Lower leg skin (tissue), 4 donors: ENCODE results near the gene PLXNA1. TPM values are rescaled to one million over a fixed set of nuclear protein-coding genes. Genes with fewer than 3 reads are reported as not detected.

ENCODE experiments used
- DNase-seq, 2 donors: peaks; one replicate each; pipeline ENCODE4 v3.0.0-alpha.2; 2019; ENCODE audit warnings: low spot score in 2 of 2
- H3K4me3 ChIP-seq: fragments of 200-600 bp; sonication (generic); 2 replicates; pipeline ENCODE4 v1.5.1; 2017; ENCODE audit warnings: mild to moderate bottlenecking, low read depth; ENCODE audit not compliant: poor library complexity, severe bottlenecking
- CTCF ChIP-seq, 3 donors: fragments of 450-650 bp; IDR thresholded peaks; one replicate each; pipeline ENCODE4 v1.5.1; 2016; ENCODE audit warnings: antibody characterized with exemption in 3 of 3, mild to moderate bottlenecking in 3 of 3, moderate library complexity in 2 of 3
- POLR2A ChIP-seq, 2 donors: fragments of 450-650 bp; IDR thresholded peaks; one replicate each; pipeline ENCODE4 v1.6.1; 2016 to 2017; ENCODE audit warnings: antibody characterized with exemption in 2 of 2, mild to moderate bottlenecking in 1 of 2, moderate library complexity in 1 of 2
- WGBS, 2 donors: methylation state at CpG; one replicate each; pipeline ENCODE4 v1.1.5; 2018; 5-methylcytosine and 5-hydroxymethylcytosine counted together
- intact Hi-C: fragments of 100-400 bp; cut with DNase I; formaldehyde crosslinking; loops from one replicate; pipeline ENCODE4 v1.15.0; 2023; ENCODE audit warnings: low total_unique reads
- total RNA-seq, 4 donors: library from RNA; depleted of rRNA; stranded (reverse); fragments of >200 nt; gene quantifications; one replicate each; pipeline ENCODE4 v1.1.0, GENCODE V29; 2016

The PLXNA1 gene
- total RNA-seq, 4 donors from 2014 or later = 35.8 to 44.9 (median 39.7) TPM

GRCh38 chr3:126972866-126973265 is 10.0 kb upstream of the PLXNA1 start:
- TF ChIP-seq CTCF (IDR thresholded peaks at IDR 0.05) (no peak), POLR2A (IDR thresholded peaks at IDR 0.05) (no peak)
- WGBS, 2 donors = 82 to 94% methylated on average over 5 of the region's 5 CpGs
- intact Hi-C loops = no loop called here
- DNase-seq = no peak
- H3K4me3 ChIP-seq = no peak overlapping the region

DNA sequence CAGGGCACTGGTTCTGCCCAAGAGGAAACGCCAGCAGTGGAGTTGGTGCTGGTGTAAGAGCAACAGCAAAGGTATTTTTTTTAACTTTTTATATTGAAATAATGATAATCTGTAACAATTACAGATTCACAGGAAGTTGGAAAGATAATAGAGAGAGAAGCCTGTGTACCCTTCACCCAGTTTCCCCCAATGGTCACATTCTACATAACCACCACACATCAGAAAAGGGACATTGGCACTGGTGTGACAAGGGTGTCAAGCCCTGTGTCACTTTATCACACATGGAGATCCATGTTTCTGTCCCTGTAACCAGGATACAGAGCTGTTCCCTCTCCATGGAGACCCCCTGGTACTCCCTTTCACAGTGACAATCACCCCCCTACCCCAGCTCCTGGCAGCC is 9.1 kb upstream of the PLXNA1 start:
- no peak overlapping the region for H3K4me3 ChIP-seq
- WGBS, 2 donors = 100% methylated on average over 1 of the region's 1 CpG
- TF ChIP-seq CTCF (IDR thresholded peaks at IDR 0.05) (no peak), POLR2A (IDR thresholded peaks at IDR 0.05) (no peak)
- intact Hi-C loops = no loop called here
- DNase-seq = no peak

GRCh38 chr3:126974756-126975155 is 8.2 kb upstream of the PLXNA1 start:
- WGBS, 2 donors = 85 to 87% methylated on average over 3 of the region's 3 CpGs
- H3K4me3 ChIP-seq = no peak overlapping the region
- TF ChIP-seq POLR2A (IDR thresholded peaks at IDR 0.05) (no peak), CTCF (IDR thresholded peaks at IDR 0.05) (no peak)
- no peak for DNase-seq
- intact Hi-C loops = no loop called here

DNA sequence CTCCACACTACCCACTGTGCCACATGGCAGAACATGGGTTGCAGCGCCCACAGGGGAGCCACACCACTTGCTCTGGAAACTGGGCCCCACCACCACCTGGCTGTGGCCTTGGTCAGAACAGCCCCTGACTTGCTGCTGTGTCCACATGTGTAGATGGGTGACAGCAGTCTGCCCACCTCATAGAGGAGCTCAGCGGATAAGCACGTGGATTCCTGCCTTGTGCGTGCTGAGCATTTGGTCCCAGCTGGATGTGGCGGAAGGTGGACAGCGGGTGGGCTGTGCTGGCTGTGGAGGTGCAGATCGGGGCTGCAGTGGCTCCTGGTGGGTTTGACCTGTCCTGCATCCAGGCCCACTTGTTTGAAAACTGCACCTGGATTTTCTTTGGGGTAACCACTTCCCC is 6.0 kb upstream of the PLXNA1 start:
- 93 to 95% methylated on average over 7 of the region's 7 CpGs for WGBS, 2 donors
- intact Hi-C loops = no loop called here
- no peak for DNase-seq

GRCh38 chr3:126977821-126978220 is 5.1 kb upstream of the PLXNA1 start:
- TF ChIP-seq CTCF (IDR thresholded peaks at IDR 0.05) (no peak), POLR2A (IDR thresholded peaks at IDR 0.05) (no peak)
- no peak for DNase-seq

More for the DNA sequence above, 6.0 kb upstream of the PLXNA1 start:
- no peak overlapping the region for H3K4me3 ChIP-seq
- no peak for TF ChIP-seq CTCF (IDR thresholded peaks at IDR 0.05)
- TF ChIP-seq POLR2A (IDR thresholded peaks at IDR 0.05) = no peak

GRCh38 chr3:126978291-126978690 is 4.6 kb upstream of the PLXNA1 start:
- intact Hi-C loops = no loop called here
- 79 to 88% methylated on average over 5 of the region's 5 CpGs for WGBS, 2 donors
- no peak overlapping the region for H3K4me3 ChIP-seq
- no peak for DNase-seq
- no peak for TF ChIP-seq CTCF (IDR thresholded peaks at IDR 0.05)
- TF ChIP-seq POLR2A (IDR thresholded peaks at IDR 0.05) = no peak

More at GRCh38 chr3:126977821-126978220, 5.1 kb upstream of the PLXNA1 start:
- no peak overlapping the region for H3K4me3 ChIP-seq
- 83 to 91% methylated on average over 6 of the region's 6 CpGs for WGBS, 2 donors
- intact Hi-C loops = no loop called here
